SU-DHL-6 (cell line): ENCODE results near the gene RABEP2.

Experiments used
- H2AFZ ChIP-seq: fragments of 200-600 bp; sonication (generic); 2 replicates; pipeline ENCODE4 v1.6.1; 2014; ENCODE audit warnings: low read depth, mild to moderate bottlenecking, moderate library complexity, mixed read lengths, antibody characterized with exemption, low read length; ENCODE audit not compliant: severe bottlenecking
- H3F3A ChIP-seq: fragments of 200-600 bp; shearing (Covaris generic); 2 replicates; pipeline ENCODE4 v1.6.0; 2016; ENCODE audit warnings: antibody characterized with exemption, mild to moderate bottlenecking; ENCODE audit not compliant: insufficient read depth
- H3K27ac ChIP-seq: fragments of 200-600 bp; sonication (generic); 2 replicates; pipeline ENCODE4 v1.5.1; 2016; ENCODE audit warnings: low read depth, mild to moderate bottlenecking, low read length, moderate library complexity, mixed read lengths
- H3K27me3 ChIP-seq: fragments of 200-600 bp; sonication (generic), shearing (Covaris generic); 2 replicates; pipeline ENCODE4 v1.6.0; 2014; ENCODE audit warnings: mild to moderate bottlenecking, low read length
- H3K36me3 ChIP-seq: fragments of 200-600 bp; sonication (generic); 2 replicates; pipeline ENCODE4 v1.6.1; 2014; ENCODE audit warnings: mild to moderate bottlenecking, low read length, mixed read lengths
- H3K4me2 ChIP-seq: fragments of 300-600, 200-600 bp; shearing (Covaris generic), sonication (generic); 2 replicates; pipeline ENCODE4 v1.6.0; 2014; ENCODE audit warnings: low read length, low read depth, mild to moderate bottlenecking; ENCODE audit not compliant: poor library complexity, severe bottlenecking
- H3K4me3 ChIP-seq: fragments of 200-600 bp; sonication (generic); 2 replicates; pipeline ENCODE4 v1.5.1; 2014; ENCODE audit warnings: antibody characterized with exemption, low read length, mild to moderate bottlenecking, mixed read lengths; ENCODE audit not compliant: insufficient read depth, poor library complexity, severe bottlenecking
- H3K79me2 ChIP-seq: fragments of 200-600 bp; sonication (generic); 2 replicates; pipeline ENCODE4 v1.6.1; 2014; ENCODE audit warnings: mild to moderate bottlenecking, low read length, moderate library complexity; ENCODE audit not compliant: insufficient read depth
- H3K9ac ChIP-seq: fragments of 200-600 bp; sonication (generic); 2 replicates; pipeline ENCODE4 v1.7.0; 2014; ENCODE audit warnings: mild to moderate bottlenecking, low read length
- H3K9me2 ChIP-seq: fragments of 200-600 bp; sonication (generic); replicated peaks from 2 replicates; pipeline ENCODE4 v1.6.1; 2014; ENCODE audit warnings: low read length; ENCODE audit not compliant: insufficient read depth
- H3K9me3 ChIP-seq: fragments of 200-600 bp; sonication (generic); 2 replicates; pipeline ENCODE4 v1.6.1; 2014; ENCODE audit warnings: low read length, mixed read lengths; ENCODE audit not compliant: insufficient read depth
- H4K20me1 ChIP-seq: fragments of 200-600 bp; sonication (generic); 2 replicates; pipeline ENCODE4 v1.6.1; 2014; ENCODE audit warnings: low read depth, mild to moderate bottlenecking, antibody characterized with exemption, low read length, moderate library complexity, mixed read lengths
- CTCF ChIP-seq: fragments of 200-600 bp; sonication (generic); IDR thresholded peaks from one replicate; pipeline ENCODE4 v1.5.1; 2017; ENCODE audit warnings: antibody characterized with exemption, mild to moderate bottlenecking, low read length, moderate library complexity; ENCODE audit not compliant: insufficient read depth, poor library complexity, severe bottlenecking
- EZH2phosphoT487 ChIP-seq: fragments of 200-600 bp; sonication (generic), shearing (Covaris generic); conservative IDR thresholded peaks from 2 replicates; pipeline ENCODE4 v1.6.1; 2018; ENCODE audit warnings: mild to moderate bottlenecking, antibody characterized with exemption, low read length, moderate library complexity, mixed read lengths

The RABEP2 gene

GRCh38 chr16:28932339-28933141 is 7.5 kb upstream of the RABEP2 start:
- H3K36me3 ChIP-seq = peaks cover 5% of the 10 kb centered on the region; the same call in 1 of the 2 replicates
- peak overlapping the region; percentile 38 for H2AFZ ChIP-seq
- H3K79me2 ChIP-seq = peaks cover 16% of the 10 kb centered on the region
- H3K9ac ChIP-seq = peak overlapping the region; percentile 91
- no peaks in the 10 kb centered on the region for H3K9me3 ChIP-seq
- H3K4me3 ChIP-seq = peak overlapping the region; percentile 78
- H3K27ac ChIP-seq = peak overlapping the region; percentile 84
- TF ChIP-seq CTCF (no peak), EZH2phosphoT487 (no peak)
- H3K27me3 ChIP-seq = no peaks in the 10 kb centered on the region
- H3K4me2 ChIP-seq = peak overlapping the region; percentile 93
- peaks cover 29% of the 10 kb centered on the region for H3F3A ChIP-seq
- no peaks in the 10 kb centered on the region for H4K20me1 ChIP-seq
- H3K9me2 ChIP-seq = no peaks in the 10 kb centered on the region

GRCh38 chr16:28931801-28932225 is 6.8 kb upstream of the RABEP2 start, which contains the start of gene CD19:
Gene CD19, plus strand, starts transcription at chr16:28931971. Its CDS starts 30 bp downstream, at chr16:28932001.
- Histone ChIP-seq H3F3A (peaks cover 32% of the 10 kb centered on the region), H3K27ac (peak within 1 kb of the TSS; percentile 84), H3K36me3 (peaks cover 5% of the 10 kb centered on the region; the same call in 1 of the 2 replicates), H3K9me3 (no peaks in the 10 kb centered on the region), H3K4me2 (peak within 1 kb of the TSS; percentile 93), H3K9ac (peak within 1 kb of the TSS; percentile 91), H3K79me2 (peaks cover 16% of the 10 kb centered on the region), H2AFZ (peak within 1 kb of the TSS; percentile 38), H4K20me1 (no peaks in the 10 kb centered on the region), H3K27me3 (no peaks in the 10 kb centered on the region), H3K9me2 (no peaks in the 10 kb centered on the region), H3K4me3 (peak within 1 kb of the TSS; percentile 78)
- TF ChIP-seq CTCF = no peak
- TF ChIP-seq EZH2phosphoT487 = no peak

GRCh38 chr16:28930652-28931051 is 5.6 kb upstream of the RABEP2 start:
- H3K27me3 ChIP-seq = no peaks in the 10 kb centered on the region
- H3F3A ChIP-seq = peaks cover 39% of the 10 kb centered on the region
- H3K9me2 ChIP-seq = no peaks in the 10 kb centered on the region
- H3K4me2 ChIP-seq = peak overlapping the region; percentile 93
- H3K79me2 ChIP-seq = peaks cover 16% of the 10 kb centered on the region
- no peak overlapping the region for H3K4me3 ChIP-seq
- H2AFZ ChIP-seq = peak overlapping the region; percentile 6
- no peaks in the 10 kb centered on the region for H3K9me3 ChIP-seq
- no peaks in the 10 kb centered on the region for H3K36me3 ChIP-seq
- TF ChIP-seq CTCF (no peak), EZH2phosphoT487 (no peak)
- H4K20me1 ChIP-seq = no peaks in the 10 kb centered on the region
- H3K27ac ChIP-seq = peak overlapping the region; percentile 84
- peak overlapping the region; percentile 91 for H3K9ac ChIP-seq
